ENCODE results near the gene MED13L.

DNA sequence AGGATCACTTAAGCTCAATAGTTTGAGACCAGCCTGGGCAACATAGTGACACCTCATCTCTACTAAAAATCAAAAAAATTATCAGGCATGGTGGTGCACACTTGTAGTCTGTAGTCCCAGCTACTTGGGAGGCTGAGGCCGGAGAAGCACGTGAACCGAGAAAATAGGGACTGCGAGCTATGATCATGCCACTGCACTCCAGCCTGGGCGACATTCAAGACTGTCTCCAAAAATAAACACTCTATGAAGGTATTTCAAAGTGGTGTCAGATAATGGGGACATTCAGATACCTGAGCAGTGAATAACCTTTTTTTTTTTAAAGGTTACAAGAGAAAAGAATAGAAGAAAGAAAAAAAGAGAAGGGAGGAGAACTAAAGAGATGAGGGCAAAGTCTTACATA lies 98.1 kb downstream of the MED13L start:
- no peak for TF ChIP-seq POLR2AphosphoS5 (IDR thresholded peaks at IDR 0.05)
- TF ChIP-seq, protein P1, sequence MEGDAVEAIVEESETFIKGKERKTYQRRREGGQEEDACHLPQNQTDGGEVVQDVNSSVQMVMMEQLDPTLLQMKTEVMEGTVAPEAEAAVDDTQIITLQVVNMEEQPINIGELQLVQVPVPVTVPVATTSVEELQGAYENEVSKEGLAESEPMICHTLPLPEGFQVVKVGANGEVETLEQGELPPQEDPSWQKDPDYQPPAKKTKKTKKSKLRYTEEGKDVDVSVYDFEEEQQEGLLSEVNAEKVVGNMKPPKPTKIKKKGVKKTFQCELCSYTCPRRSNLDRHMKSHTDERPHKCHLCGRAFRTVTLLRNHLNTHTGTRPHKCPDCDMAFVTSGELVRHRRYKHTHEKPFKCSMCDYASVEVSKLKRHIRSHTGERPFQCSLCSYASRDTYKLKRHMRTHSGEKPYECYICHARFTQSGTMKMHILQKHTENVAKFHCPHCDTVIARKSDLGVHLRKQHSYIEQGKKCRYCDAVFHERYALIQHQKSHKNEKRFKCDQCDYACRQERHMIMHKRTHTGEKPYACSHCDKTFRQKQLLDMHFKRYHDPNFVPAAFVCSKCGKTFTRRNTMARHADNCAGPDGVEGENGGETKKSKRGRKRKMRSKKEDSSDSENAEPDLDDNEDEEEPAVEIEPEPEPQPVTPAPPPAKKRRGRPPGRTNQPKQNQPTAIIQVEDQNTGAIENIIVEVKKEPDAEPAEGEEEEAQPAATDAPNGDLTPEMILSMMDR (IDR thresholded peaks at IDR 0.05): no peak
- no peak for TF ChIP-seq POLR2A (IDR thresholded peaks at IDR 0.05)

Measured in breast epithelium (tissue), 3 donors.